Limb (tissue), 2 donors: Measurements from ENCODE around the gene ZMYND19.
"Not testable (repeated sequence)": the region's sequence is repeated elsewhere in the genome, so short reads cannot be mapped to it uniquely, and the experiment has no call there.

ENCODE experiments used
- DNase-seq, 2 donors: peaks; one replicate each; pipeline ENCODE4 v3.0.0-alpha.2; 2016; ENCODE audit errors: extremely low spot score in 2 of 2

ZMYND19 gene

GRCh38 chr9:137590469-137591383 is at the start of gene ZMYND19:
Gene ZMYND19, minus strand, starts transcription at chr9:137590512. Its CDS starts 249 bp downstream, at chr9:137590263.
- DNase-seq, result peak; percentile 94 to 96

- DNase-seq, result no peak
These were observed 49.2 kb upstream of the ZMYND19 start for GRCh38 chr9:137639303-137640051.

- no peak for DNase-seq
These were observed 48.4 kb upstream of the ZMYND19 start for GRCh38 chr9:137638680-137639079.

GRCh38 chr9:137634016-137634415 is 43.7 kb upstream of the ZMYND19 start:
- no peak for DNase-seq

GRCh38 chr9:137632230-137633161 is 42.2 kb upstream of the ZMYND19 start:
- no peak for DNase-seq

GRCh38 chr9:137631345-137632229 is 41.3 kb upstream of the ZMYND19 start:
- DNase-seq, result no peak

GRCh38 chr9:137630679-137631078 is 40.4 kb upstream of the ZMYND19 start:
- no peak for DNase-seq

- DNase-seq, result no peak
These were observed 39.8 kb upstream of the ZMYND19 start for GRCh38 chr9:137630126-137630525.

- not testable (repeated sequence) for DNase-seq
These were observed 37.1 kb upstream of the ZMYND19 start for GRCh38 chr9:137627406-137627805.

- DNase-seq, result no peak
These were observed 36.2 kb upstream of the ZMYND19 start for GRCh38 chr9:137626464-137626863.

GRCh38 chr9:137622211-137622610 is 31.9 kb upstream of the ZMYND19 start:
- not testable (repeated sequence) for DNase-seq

GRCh38 chr9:137621131-137621757 is 30.9 kb upstream of the ZMYND19 start:
- no peak for DNase-seq

- no peak for DNase-seq
These were observed 30.3 kb upstream of the ZMYND19 start for GRCh38 chr9:137620581-137620980.

- no peak for DNase-seq
These were observed 29.7 kb upstream of the ZMYND19 start for GRCh38 chr9:137620048-137620405.

GRCh38 chr9:137619240-137620047 is 29.1 kb upstream of the ZMYND19 start:
- peak; percentile 38 to 57 for DNase-seq

GRCh38 chr9:137618105-137619067 is 28.1 kb upstream of the ZMYND19 start, which contains the start of gene EHMT1:
Gene EHMT1, plus strand, starts transcription at chr9:137619005. Its CDS starts 24 bp downstream, at chr9:137619029.
- DNase-seq, result peak; percentile 91 to 95

GRCh38 chr9:137615387-137615871 is 25.1 kb upstream of the ZMYND19 start:
- DNase-seq, result no peak
